ENCODE data around the gene GRK4.
A peak's percentile ranks its signal among the peaks of the same experiment; 100 is the strongest.
"Not testable (repeated sequence)": the region's sequence is repeated elsewhere in the genome, so short reads cannot be mapped to it uniquely, and the experiment has no call there.

The GRK4 gene

GRCh38 chr4:3047464-3048286 is 84.3 kb downstream of the GRK4 start:
- Histone ChIP-seq H3K79me2 (ENCODE audit: insufficient read depth, low read length) (no peaks in the 10 kb centered on the region), H2AFZ (ENCODE audit: low read depth, low read length, severe bottlenecking) (peak overlapping the region; percentile 49), H3K4me2 (ENCODE audit: low read depth, low read length, poor library complexity, severe bottlenecking) (peak overlapping the region; percentile 52)

GRCh38 chr4:3051141-3051897 is 87.9 kb downstream of the GRK4 start:
- H4K20me1 ChIP-seq (ENCODE audit: low read depth, low read length); H2AFZ ChIP-seq (ENCODE audit: low read depth, low read length, severe bottlenecking); H3K4me2 ChIP-seq (ENCODE audit: low read depth, low read length, poor library complexity, severe bottlenecking); H3K27me3 ChIP-seq (ENCODE audit: low read length); H3K27ac ChIP-seq (ENCODE audit: low read depth, low read length); H3K9me2 ChIP-seq (replicated peaks; ENCODE audit: insufficient read depth, low read length); H3K4me3 ChIP-seq (ENCODE audit: insufficient read depth, low read length, poor library complexity, severe bottlenecking); H3K36me3 ChIP-seq (ENCODE audit: low read length); H3K9ac ChIP-seq (ENCODE audit: low read length); H3K79me2 ChIP-seq (ENCODE audit: insufficient read depth, low read length): not testable (repeated sequence)
- Histone ChIP-seq H3F3A (ENCODE audit: insufficient read depth) (peaks cover 17% of the 10 kb centered on the region), H3K9me3 (ENCODE audit: insufficient read depth, low read length) (peaks cover 24% of the 10 kb centered on the region)

More at GRCh38 chr4:3047464-3048286, 84.3 kb downstream of the GRK4 start:
- Histone ChIP-seq H3K9ac (ENCODE audit: low read length) (0 out of 2 replicates have a peak overlapping the region, but pooled peaks have one; percentile 23), H4K20me1 (ENCODE audit: low read depth, low read length) (no peaks in the 10 kb centered on the region), H3F3A (ENCODE audit: insufficient read depth) (peaks cover 25% of the 10 kb centered on the region), H3K9me3 (ENCODE audit: insufficient read depth, low read length) (no peaks in the 10 kb centered on the region), H3K36me3 (ENCODE audit: low read length) (no peaks in the 10 kb centered on the region), H3K9me2 (replicated peaks; ENCODE audit: insufficient read depth, low read length) (no peaks in the 10 kb centered on the region), H3K27ac (ENCODE audit: low read depth, low read length) (peak overlapping the region; percentile 61), H3K27me3 (ENCODE audit: low read length) (no peaks in the 10 kb centered on the region), H3K4me3 (ENCODE audit: insufficient read depth, low read length, poor library complexity, severe bottlenecking) (no peak overlapping the region)
- TF ChIP-seq, protein P1, sequence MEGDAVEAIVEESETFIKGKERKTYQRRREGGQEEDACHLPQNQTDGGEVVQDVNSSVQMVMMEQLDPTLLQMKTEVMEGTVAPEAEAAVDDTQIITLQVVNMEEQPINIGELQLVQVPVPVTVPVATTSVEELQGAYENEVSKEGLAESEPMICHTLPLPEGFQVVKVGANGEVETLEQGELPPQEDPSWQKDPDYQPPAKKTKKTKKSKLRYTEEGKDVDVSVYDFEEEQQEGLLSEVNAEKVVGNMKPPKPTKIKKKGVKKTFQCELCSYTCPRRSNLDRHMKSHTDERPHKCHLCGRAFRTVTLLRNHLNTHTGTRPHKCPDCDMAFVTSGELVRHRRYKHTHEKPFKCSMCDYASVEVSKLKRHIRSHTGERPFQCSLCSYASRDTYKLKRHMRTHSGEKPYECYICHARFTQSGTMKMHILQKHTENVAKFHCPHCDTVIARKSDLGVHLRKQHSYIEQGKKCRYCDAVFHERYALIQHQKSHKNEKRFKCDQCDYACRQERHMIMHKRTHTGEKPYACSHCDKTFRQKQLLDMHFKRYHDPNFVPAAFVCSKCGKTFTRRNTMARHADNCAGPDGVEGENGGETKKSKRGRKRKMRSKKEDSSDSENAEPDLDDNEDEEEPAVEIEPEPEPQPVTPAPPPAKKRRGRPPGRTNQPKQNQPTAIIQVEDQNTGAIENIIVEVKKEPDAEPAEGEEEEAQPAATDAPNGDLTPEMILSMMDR (IDR thresholded peaks at IDR 0.05; ENCODE audit: insufficient read depth, low read length, poor library complexity, severe bottlenecking), result peak; percentile 51
- no peak for TF ChIP-seq EZH2phosphoT487 (conservative IDR thresholded peaks at IDR 0.05; ENCODE audit: low read length)

- TF ChIP-seq, protein P1 (IDR thresholded peaks at IDR 0.05; ENCODE audit: insufficient read depth, low read length, poor library complexity, severe bottlenecking), result no peak
- TF ChIP-seq EZH2phosphoT487 (conservative IDR thresholded peaks at IDR 0.05; ENCODE audit: low read length), result no peak
- Histone ChIP-seq H3F3A (ENCODE audit: insufficient read depth) (no peaks in the 10 kb centered on the region), H3K4me3 (ENCODE audit: insufficient read depth, low read length, poor library complexity, severe bottlenecking) (no peak overlapping the region), H3K9me2 (replicated peaks; ENCODE audit: insufficient read depth, low read length) (no peaks in the 10 kb centered on the region), H3K9ac (ENCODE audit: low read length) (no peak overlapping the region), H3K4me2 (ENCODE audit: low read depth, low read length, poor library complexity, severe bottlenecking) (no peak overlapping the region), H3K79me2 (ENCODE audit: insufficient read depth, low read length) (no peaks in the 10 kb centered on the region), H3K9me3 (ENCODE audit: insufficient read depth, low read length) (peaks cover 29% of the 10 kb centered on the region), H2AFZ (ENCODE audit: low read depth, low read length, severe bottlenecking) (no peak overlapping the region), H3K36me3 (ENCODE audit: low read length) (peaks cover 7% of the 10 kb centered on the region; the same call in 1 of the 2 replicates), H4K20me1 (ENCODE audit: low read depth, low read length) (no peaks in the 10 kb centered on the region), H3K27ac (ENCODE audit: low read depth, low read length) (no peak overlapping the region), H3K27me3 (ENCODE audit: low read length) (no peaks in the 10 kb centered on the region)
Measured at GRCh38 chr4:3054169-3054759, 90.9 kb downstream of the GRK4 start.
